Nephron (organoid): ENCODE data around the gene WIPF3.

ENCODE experiments used
- H3K27ac Mint-ChIP-seq, 3 experiments: 2 replicates each; pipeline ENCODE4 v1.8.0; 2020; ENCODE audit warnings: mixed read lengths in 3 of 3, mild to moderate bottlenecking in 2 of 3, moderate library complexity in 1 of 3
- H3K27me3 Mint-ChIP-seq: 2 replicates; pipeline ENCODE4 v1.8.0; 2021; ENCODE audit warnings: low read depth, mild to moderate bottlenecking, moderate library complexity, mixed read lengths
- H3K36me3 Mint-ChIP-seq: 2 replicates; pipeline ENCODE4 v1.8.0; 2020; ENCODE audit warnings: low read depth, mixed read lengths
- H3K4me1 Mint-ChIP-seq: 2 replicates; pipeline ENCODE4 v1.8.0; 2020; ENCODE audit warnings: mixed read lengths
- H3K4me3 Mint-ChIP-seq, 3 experiments: 2 replicates each; pipeline ENCODE4 v1.8.0; 2020; ENCODE audit warnings: mild to moderate bottlenecking in 3 of 3, mixed read lengths in 3 of 3, moderate library complexity in 2 of 3
- H3K9me3 Mint-ChIP-seq: 2 replicates; pipeline ENCODE4 v1.8.0; 2020; ENCODE audit warnings: mixed read lengths
- TF ChIP-seq, protein P1 (sequence below), 3 experiments: fragments of 200-600 bp; sonication (generic); IDR thresholded peaks; one replicate each; pipeline ENCODE4 v1.5.0; 2021; ENCODE audit warnings: antibody characterized with exemption in 3 of 3; ENCODE audit not compliant: unreplicated experiment in 3 of 3

Gene WIPF3

DNA sequence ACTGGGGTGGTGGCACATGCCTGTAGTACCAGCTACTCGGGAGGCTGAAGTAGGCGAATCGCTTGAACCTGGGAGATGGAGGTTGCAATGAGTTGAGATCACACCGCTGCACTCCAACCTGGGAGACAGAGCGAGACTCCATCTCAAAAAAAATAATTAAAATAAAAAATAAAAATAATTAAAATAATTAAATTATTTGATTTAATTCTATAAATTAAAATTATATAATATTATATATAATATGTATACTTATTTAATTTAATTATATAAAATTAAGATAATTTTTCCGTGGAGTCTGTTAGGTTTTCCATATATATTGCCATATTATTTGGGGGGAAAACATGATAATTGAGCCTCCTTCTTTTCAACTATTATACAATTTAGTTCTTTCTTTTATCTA is 12.0 kb downstream of the WIPF3 start:
- no peak overlapping the region for H3K27ac Mint-ChIP-seq
- no peaks in the 10 kb centered on the region for H3K36me3 Mint-ChIP-seq
- H3K27me3 Mint-ChIP-seq: peaks cover 6% of the 10 kb centered on the region
- no peak overlapping the region for H3K4me3 Mint-ChIP-seq
- H3K9me3 Mint-ChIP-seq: peaks cover 4% of the 10 kb centered on the region
- peaks cover 22% of the 10 kb centered on the region for H3K4me1 Mint-ChIP-seq
- TF ChIP-seq, protein P1, sequence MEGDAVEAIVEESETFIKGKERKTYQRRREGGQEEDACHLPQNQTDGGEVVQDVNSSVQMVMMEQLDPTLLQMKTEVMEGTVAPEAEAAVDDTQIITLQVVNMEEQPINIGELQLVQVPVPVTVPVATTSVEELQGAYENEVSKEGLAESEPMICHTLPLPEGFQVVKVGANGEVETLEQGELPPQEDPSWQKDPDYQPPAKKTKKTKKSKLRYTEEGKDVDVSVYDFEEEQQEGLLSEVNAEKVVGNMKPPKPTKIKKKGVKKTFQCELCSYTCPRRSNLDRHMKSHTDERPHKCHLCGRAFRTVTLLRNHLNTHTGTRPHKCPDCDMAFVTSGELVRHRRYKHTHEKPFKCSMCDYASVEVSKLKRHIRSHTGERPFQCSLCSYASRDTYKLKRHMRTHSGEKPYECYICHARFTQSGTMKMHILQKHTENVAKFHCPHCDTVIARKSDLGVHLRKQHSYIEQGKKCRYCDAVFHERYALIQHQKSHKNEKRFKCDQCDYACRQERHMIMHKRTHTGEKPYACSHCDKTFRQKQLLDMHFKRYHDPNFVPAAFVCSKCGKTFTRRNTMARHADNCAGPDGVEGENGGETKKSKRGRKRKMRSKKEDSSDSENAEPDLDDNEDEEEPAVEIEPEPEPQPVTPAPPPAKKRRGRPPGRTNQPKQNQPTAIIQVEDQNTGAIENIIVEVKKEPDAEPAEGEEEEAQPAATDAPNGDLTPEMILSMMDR (IDR thresholded peaks at IDR 0.05; ENCODE audit: unreplicated experiment in 3 of 3): no peak

- no peaks in the 10 kb centered on the region for H3K36me3 Mint-ChIP-seq
- peaks cover 4% of the 10 kb centered on the region for H3K9me3 Mint-ChIP-seq
These were observed 19.6 kb downstream of the WIPF3 start for GRCh38 chr7:29825775-29826529.

GRCh38 chr7:29826530-29826822 is 20.2 kb downstream of the WIPF3 start:
- TF ChIP-seq, protein P1 (IDR thresholded peaks at IDR 0.05; ENCODE audit: unreplicated experiment in 3 of 3): no peak
- Mint-ChIP-seq H3K4me3 (no peak overlapping the region), H3K27ac (no peak overlapping the region), H3K4me1 (no peaks in the 10 kb centered on the region), H3K9me3 (peaks cover 3% of the 10 kb centered on the region), H3K36me3 (no peaks in the 10 kb centered on the region), H3K27me3 (peaks cover 15% of the 10 kb centered on the region)

More at GRCh38 chr7:29825775-29826529, 19.6 kb downstream of the WIPF3 start:
- Mint-ChIP-seq H3K4me1 (no peaks in the 10 kb centered on the region), H3K27me3 (peaks cover 14% of the 10 kb centered on the region), H3K4me3 (no peak overlapping the region), H3K27ac (no peak overlapping the region)
- TF ChIP-seq, protein P1 (IDR thresholded peaks at IDR 0.05; ENCODE audit: unreplicated experiment in 3 of 3): no peak

DNA sequence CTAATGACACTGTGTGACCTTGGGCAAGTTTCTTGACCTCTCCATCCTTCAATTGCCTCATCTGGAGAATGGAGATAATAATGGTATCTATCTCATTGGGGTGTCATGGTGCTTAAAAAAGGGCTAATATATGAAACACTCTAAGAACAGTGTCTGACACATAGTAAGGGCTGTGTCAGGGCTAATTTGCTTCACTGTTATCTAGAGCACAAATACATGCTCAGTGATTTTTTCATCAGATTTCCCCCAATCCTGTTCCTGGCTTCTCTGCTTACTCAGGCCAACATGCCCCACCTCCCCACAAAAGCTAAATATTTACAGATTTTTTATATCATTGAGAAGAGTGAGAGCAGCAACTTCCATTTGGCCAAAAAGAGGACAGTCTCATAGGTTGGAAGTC is 20.6 kb downstream of the WIPF3 start:
- TF ChIP-seq, protein P1 (IDR thresholded peaks at IDR 0.05; ENCODE audit: unreplicated experiment in 3 of 3): no peak

DNA sequence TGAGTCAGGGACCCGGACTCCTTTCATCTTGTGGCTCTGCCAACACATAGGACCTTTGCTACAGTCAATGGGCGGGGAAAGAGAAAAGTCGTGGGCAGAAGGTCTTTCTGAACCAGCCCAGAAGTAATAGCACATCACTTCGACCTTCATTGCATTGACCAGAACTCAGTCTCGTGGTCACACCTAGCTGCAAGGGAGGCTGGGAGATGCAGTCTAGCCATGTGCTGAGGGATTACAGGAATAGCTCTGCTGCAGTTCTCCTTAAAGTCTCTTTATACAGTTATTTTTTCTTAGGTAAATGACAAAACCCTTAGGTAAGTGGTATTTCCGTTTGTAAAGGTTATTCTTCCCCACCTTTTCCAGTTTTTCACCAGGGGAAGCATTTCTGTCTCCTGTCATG is 25.4 kb downstream of the WIPF3 start:
- Mint-ChIP-seq H3K36me3 (no peaks in the 10 kb centered on the region), H3K9me3 (peaks cover 2% of the 10 kb centered on the region), H3K27me3 (peaks cover 9% of the 10 kb centered on the region), H3K4me1 (no peaks in the 10 kb centered on the region), H3K27ac (no peak overlapping the region), H3K4me3 (no peak overlapping the region)
- TF ChIP-seq, protein P1 (IDR thresholded peaks at IDR 0.05; ENCODE audit: unreplicated experiment in 3 of 3): no peak

More for the DNA sequence above, 20.6 kb downstream of the WIPF3 start:
- H3K27ac Mint-ChIP-seq: no peak overlapping the region
- H3K4me1 Mint-ChIP-seq: no peaks in the 10 kb centered on the region
- H3K27me3 Mint-ChIP-seq: peaks cover 18% of the 10 kb centered on the region
- H3K36me3 Mint-ChIP-seq: no peaks in the 10 kb centered on the region
- no peak overlapping the region for H3K4me3 Mint-ChIP-seq
- peaks cover 2% of the 10 kb centered on the region for H3K9me3 Mint-ChIP-seq

DNA sequence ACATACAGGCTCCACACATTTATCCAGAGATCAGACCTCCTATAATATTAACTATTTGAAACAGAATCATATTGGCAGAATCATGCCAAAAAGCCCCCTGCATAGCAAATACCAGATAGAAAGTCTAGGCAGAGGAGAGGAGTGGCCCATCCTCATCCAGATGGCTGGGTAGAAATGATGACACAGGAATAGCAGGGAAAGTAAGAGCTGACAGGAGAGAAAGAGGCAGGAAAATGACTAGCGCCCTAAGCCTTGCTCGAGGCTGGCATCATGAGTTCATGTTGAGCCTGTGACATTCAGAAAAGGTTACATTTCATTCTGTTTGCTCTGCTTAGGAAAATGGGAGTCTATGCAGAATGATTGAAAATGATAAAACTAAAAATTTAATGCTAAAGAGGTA is 27.6 kb downstream of the WIPF3 start:
- Mint-ChIP-seq H3K36me3 (no peaks in the 10 kb centered on the region), H3K4me1 (peaks cover 4% of the 10 kb centered on the region), H3K27me3 (peaks cover 4% of the 10 kb centered on the region), H3K4me3 (no peak overlapping the region), H3K9me3 (peaks cover 2% of the 10 kb centered on the region), H3K27ac (no peak overlapping the region)
- TF ChIP-seq, protein P1 (IDR thresholded peaks at IDR 0.05; ENCODE audit: unreplicated experiment in 3 of 3): no peak
